ENCODE measurements around the gene FURIN.

FURIN gene

GRCh38 chr15:90916461-90916860 lies 48.1 kb downstream of the FURIN start:
- Histone ChIP-seq H3F3A (ENCODE audit: control insufficient read depth, insufficient read depth) (no peaks in the 10 kb centered on the region), H3K4me3 (ENCODE audit: low read length) (no peak overlapping the region), H3K9me3 (ENCODE audit: control insufficient read depth, insufficient read depth, low read length) (no peaks in the 10 kb centered on the region), H3K9me2 (replicated peaks; ENCODE audit: control insufficient read depth, low read length) (no peaks in the 10 kb centered on the region), H3K4me2 (ENCODE audit: low read length) (no peak overlapping the region), H4K20me1 (ENCODE audit: control insufficient read depth, insufficient read depth, low read depth, low read length) (no peaks in the 10 kb centered on the region), H3K4me1 (ENCODE audit: control insufficient read depth, low read length) (peaks cover 12% of the 10 kb centered on the region), H3K79me2 (ENCODE audit: control insufficient read depth, low read length) (no peaks in the 10 kb centered on the region), H3K27ac (ENCODE audit: low read depth, low read length) (no peak overlapping the region), H3K36me3 (ENCODE audit: control insufficient read depth, low read length) (peaks cover 97% of the 10 kb centered on the region), H3K27me3 (ENCODE audit: control insufficient read depth, low read length) (no peaks in the 10 kb centered on the region)
- TF ChIP-seq CTCF (IDR thresholded peaks at IDR 0.05; ENCODE audit: low read depth, low read length, poor library complexity, severe bottlenecking): no peak
- TF ChIP-seq EZH2phosphoT487 (IDR thresholded peaks at IDR 0.05; ENCODE audit: borderline replicate concordance, low read length): no peak

GRCh38 chr15:90917569-90917968 lies 49.2 kb downstream of the FURIN start:
- H4K20me1 ChIP-seq (ENCODE audit: control insufficient read depth, insufficient read depth, low read depth, low read length): no peaks in the 10 kb centered on the region
- H3K4me1 ChIP-seq (ENCODE audit: control insufficient read depth, low read length): peaks cover 12% of the 10 kb centered on the region
- H3K4me2 ChIP-seq (ENCODE audit: low read length): no peak overlapping the region
- H3F3A ChIP-seq (ENCODE audit: control insufficient read depth, insufficient read depth): no peaks in the 10 kb centered on the region
- peaks cover 90% of the 10 kb centered on the region for H3K36me3 ChIP-seq (ENCODE audit: control insufficient read depth, low read length)
- TF ChIP-seq CTCF (IDR thresholded peaks at IDR 0.05; ENCODE audit: low read depth, low read length, poor library complexity, severe bottlenecking): no peak
- no peak for TF ChIP-seq EZH2phosphoT487 (IDR thresholded peaks at IDR 0.05; ENCODE audit: borderline replicate concordance, low read length)
- no peaks in the 10 kb centered on the region for H3K9me3 ChIP-seq (ENCODE audit: control insufficient read depth, insufficient read depth, low read length)
- H3K27me3 ChIP-seq (ENCODE audit: control insufficient read depth, low read length): no peaks in the 10 kb centered on the region
- no peak overlapping the region for H3K27ac ChIP-seq (ENCODE audit: low read depth, low read length)
- H3K4me3 ChIP-seq (ENCODE audit: low read length): no peak overlapping the region
- H3K79me2 ChIP-seq (ENCODE audit: control insufficient read depth, low read length): no peaks in the 10 kb centered on the region
- no peaks in the 10 kb centered on the region for H3K9me2 ChIP-seq (replicated peaks; ENCODE audit: control insufficient read depth, low read length)

GRCh38 chr15:90918034-90918788 lies 49.8 kb downstream of the FURIN start:
- H3K9me2 ChIP-seq (replicated peaks; ENCODE audit: control insufficient read depth, low read length): no peaks in the 10 kb centered on the region
- H3K4me1 ChIP-seq (ENCODE audit: control insufficient read depth, low read length): peaks cover 12% of the 10 kb centered on the region
- H3K27me3 ChIP-seq (ENCODE audit: control insufficient read depth, low read length): no peaks in the 10 kb centered on the region
- H3F3A ChIP-seq (ENCODE audit: control insufficient read depth, insufficient read depth): no peaks in the 10 kb centered on the region
- H4K20me1 ChIP-seq (ENCODE audit: control insufficient read depth, insufficient read depth, low read depth, low read length): no peaks in the 10 kb centered on the region
- H3K27ac ChIP-seq (ENCODE audit: low read depth, low read length): no peak overlapping the region
- H3K36me3 ChIP-seq (ENCODE audit: control insufficient read depth, low read length): peaks cover 84% of the 10 kb centered on the region
- H3K79me2 ChIP-seq (ENCODE audit: control insufficient read depth, low read length): no peaks in the 10 kb centered on the region
- no peaks in the 10 kb centered on the region for H3K9me3 ChIP-seq (ENCODE audit: control insufficient read depth, insufficient read depth, low read length)
- H3K4me3 ChIP-seq (ENCODE audit: low read length): no peak overlapping the region
- no peak for TF ChIP-seq CTCF (IDR thresholded peaks at IDR 0.05; ENCODE audit: low read depth, low read length, poor library complexity, severe bottlenecking)
- TF ChIP-seq EZH2phosphoT487 (IDR thresholded peaks at IDR 0.05; ENCODE audit: borderline replicate concordance, low read length): no peak
- H3K4me2 ChIP-seq (ENCODE audit: low read length): no peak overlapping the region

Data from DOHH2 (cell line).